Activated CD4-positive, alpha-beta T cell treated with anti-CD3 and anti-CD28 coated beads, Interleukin-2, amount 10 ng/mL, durations not matched to agents 24 days and 14 days (primary cell): Measurements from ENCODE around the gene OXGR1. TPM values are rescaled to one million over a fixed set of nuclear protein-coding genes. Genes with fewer than 3 reads are reported as not detected.

Experiments used
- DNase-seq: peaks from one replicate; pipeline ENCODE4 v3.0.0; 2022
- H3K27ac Mint-ChIP-seq: one replicate; pipeline ENCODE4 v1.8.0; 2022; ENCODE audit warnings: mild to moderate bottlenecking, mixed read lengths
- H3K27me3 Mint-ChIP-seq: one replicate; pipeline ENCODE4 v1.8.0; 2022; ENCODE audit warnings: mixed read lengths
- H3K36me3 Mint-ChIP-seq: one replicate; pipeline ENCODE4 v1.8.0; 2022; ENCODE audit warnings: low read depth, mild to moderate bottlenecking, mixed read lengths
- H3K4me1 Mint-ChIP-seq: one replicate; pipeline ENCODE4 v1.8.0; 2021; ENCODE audit warnings: mixed read lengths
- H3K4me3 Mint-ChIP-seq: one replicate; pipeline ENCODE4 v1.8.0; 2022; ENCODE audit warnings: mild to moderate bottlenecking, moderate library complexity, mixed read lengths
- H3K9me3 Mint-ChIP-seq: one replicate; pipeline ENCODE4 v1.8.0; 2021; ENCODE audit warnings: mixed read lengths
- intact Hi-C: fragments of 100-400 bp; cut with micrococcal nuclease; formaldehyde crosslinking; loops from one replicate; pipeline ENCODE4 v1.15.1; 2023
- total RNA-seq: library from RNA; stranded (reverse); gene quantifications from 2 replicates; pipeline ENCODE4 v1.2.3, GENCODE V29; 2022

The OXGR1 gene
- total RNA-seq, 1 donor from 2014 or later, result not detected

- Mint-ChIP-seq H3K9me3 (peaks cover 18% of the 10 kb centered on the region), H3K27ac (no peak overlapping the region), H3K36me3 (no peaks in the 10 kb centered on the region), H3K27me3 (no peaks in the 10 kb centered on the region), H3K4me3 (no peak overlapping the region), H3K4me1 (no peaks in the 10 kb centered on the region)
- intact Hi-C loops, result no loop called here
- no peak for DNase-seq
These were observed 27.7 kb downstream of the OXGR1 start for GRCh38 chr13:96966415-96967102.

GRCh38 chr13:96963786-96964475, 30.3 kb downstream of the OXGR1 start:
- no peak overlapping the region for H3K27ac Mint-ChIP-seq

GRCh38 chr13:96960379-96960778, 33.9 kb downstream of the OXGR1 start:
- Mint-ChIP-seq H3K27ac (no peak overlapping the region), H3K9me3 (peaks cover 4% of the 10 kb centered on the region), H3K27me3 (no peaks in the 10 kb centered on the region), H3K36me3 (no peaks in the 10 kb centered on the region), H3K4me1 (no peaks in the 10 kb centered on the region), H3K4me3 (no peak overlapping the region)
- intact Hi-C loops, result no loop called here
- no peak for DNase-seq

More at GRCh38 chr13:96963786-96964475, 30.3 kb downstream of the OXGR1 start:
- intact Hi-C loops, result no loop called here
- Mint-ChIP-seq H3K4me1 (no peaks in the 10 kb centered on the region), H3K27me3 (no peaks in the 10 kb centered on the region), H3K4me3 (no peak overlapping the region), H3K9me3 (peaks cover 9% of the 10 kb centered on the region), H3K36me3 (no peaks in the 10 kb centered on the region)
- no peak for DNase-seq

- no peaks in the 10 kb centered on the region for H3K36me3 Mint-ChIP-seq
- no peak overlapping the region for H3K27ac Mint-ChIP-seq
- H3K4me1 Mint-ChIP-seq, result no peaks in the 10 kb centered on the region
- peaks cover 4% of the 10 kb centered on the region for H3K9me3 Mint-ChIP-seq
- intact Hi-C loops, result no loop called here
- no peaks in the 10 kb centered on the region for H3K27me3 Mint-ChIP-seq
- no peak for DNase-seq
- no peak overlapping the region for H3K4me3 Mint-ChIP-seq
These were observed 35.9 kb downstream of the OXGR1 start for GRCh38 chr13:96958286-96958891.

- intact Hi-C loops, result no loop called here
- Mint-ChIP-seq H3K4me3 (no peak overlapping the region), H3K27me3 (no peaks in the 10 kb centered on the region), H3K4me1 (no peaks in the 10 kb centered on the region), H3K36me3 (no peaks in the 10 kb centered on the region), H3K27ac (no peak overlapping the region), H3K9me3 (no peaks in the 10 kb centered on the region)
- no peak for DNase-seq
These were observed 41.7 kb downstream of the OXGR1 start for GRCh38 chr13:96952595-96952994.

GRCh38 chr13:96948127-96948526, 46.1 kb downstream of the OXGR1 start:
- Mint-ChIP-seq H3K9me3 (no peaks in the 10 kb centered on the region), H3K27me3 (no peaks in the 10 kb centered on the region), H3K27ac (no peak overlapping the region), H3K36me3 (no peaks in the 10 kb centered on the region), H3K4me1 (no peaks in the 10 kb centered on the region), H3K4me3 (no peak overlapping the region)
- DNase-seq, result no peak
- intact Hi-C loops, result no loop called here

- Mint-ChIP-seq H3K27ac (no peak overlapping the region), H3K9me3 (no peaks in the 10 kb centered on the region), H3K27me3 (no peaks in the 10 kb centered on the region), H3K4me1 (no peaks in the 10 kb centered on the region), H3K4me3 (no peak overlapping the region), H3K36me3 (no peaks in the 10 kb centered on the region)
- DNase-seq, result no peak
- intact Hi-C loops, result no loop called here
These were observed 46.8 kb downstream of the OXGR1 start for GRCh38 chr13:96947343-96947910.

- Mint-ChIP-seq H3K27me3 (no peaks in the 10 kb centered on the region), H3K4me3 (no peak overlapping the region), H3K9me3 (no peaks in the 10 kb centered on the region), H3K36me3 (no peaks in the 10 kb centered on the region), H3K4me1 (no peaks in the 10 kb centered on the region), H3K27ac (no peak overlapping the region)
- DNase-seq, result no peak
- intact Hi-C loops, result no loop called here
These were observed 47.5 kb downstream of the OXGR1 start for GRCh38 chr13:96946709-96947311.

GRCh38 chr13:96940961-96941360, 53.3 kb downstream of the OXGR1 start:
- Mint-ChIP-seq H3K27me3 (no peaks in the 10 kb centered on the region), H3K4me1 (no peaks in the 10 kb centered on the region), H3K27ac (no peak overlapping the region), H3K36me3 (no peaks in the 10 kb centered on the region), H3K9me3 (no peaks in the 10 kb centered on the region), H3K4me3 (no peak overlapping the region)
- intact Hi-C loops, result no loop called here
- no peak for DNase-seq

- no peaks in the 10 kb centered on the region for H3K36me3 Mint-ChIP-seq
- H3K9me3 Mint-ChIP-seq, result no peaks in the 10 kb centered on the region
- H3K27me3 Mint-ChIP-seq, result no peaks in the 10 kb centered on the region
- H3K4me3 Mint-ChIP-seq, result no peak overlapping the region
- H3K4me1 Mint-ChIP-seq, result no peaks in the 10 kb centered on the region
- H3K27ac Mint-ChIP-seq, result no peak overlapping the region
- intact Hi-C loops, result no loop called here
- DNase-seq, result no peak
These were observed 58.4 kb downstream of the OXGR1 start for GRCh38 chr13:96935901-96936300.

Other genes with a start within 250 kb of the OXGR1 start
- gene MBNL2, start 227.9 kb upstream of the OXGR1 start, total RNA-seq, result 22.0 and 24.5 TPM in 2 replicates